Ramos (cell line): ENCODE data around the gene PDIK1L.
"Not testable (repeated sequence)": the region's sequence is repeated elsewhere in the genome, so short reads cannot be mapped to it uniquely, and the experiment has no call there.

Source experiments
- in situ Hi-C: fragments of 300-500 bp; cut with MboI; formaldehyde crosslinking; loops from one replicate; pipeline ENCODE4 v1.14.3; 2022; ENCODE audit warnings: low sequenced_read_pairs; ENCODE audit not compliant: unreplicated experiment

PDIK1L gene

GRCh38 chr1:26084844-26085243 is 26.8 kb upstream of the PDIK1L start:
- in situ Hi-C loops = no loop called here

DNA sequence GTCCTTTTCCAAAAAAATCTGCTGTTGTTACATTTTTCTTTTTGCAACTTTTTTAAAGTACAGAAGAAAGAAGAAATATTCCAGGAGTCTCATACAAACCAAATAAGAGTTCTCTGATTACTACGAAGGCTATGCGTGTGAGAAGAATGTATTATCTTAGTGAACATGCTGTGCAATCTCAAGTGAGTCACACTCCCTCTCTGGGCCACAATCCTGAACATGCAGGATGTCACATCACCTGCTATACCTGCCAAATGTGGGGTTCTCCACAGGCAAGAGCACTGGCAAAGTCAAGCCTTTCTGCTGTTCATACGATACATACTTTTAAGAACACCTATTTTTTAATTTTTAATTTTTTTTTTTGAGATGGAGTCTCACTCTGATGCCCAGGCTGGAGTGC is 22.5 kb upstream of the PDIK1L start:
- in situ Hi-C loops = no loop called here

GRCh38 chr1:26090893-26091292 is 20.7 kb upstream of the PDIK1L start:
- in situ Hi-C loops = no loop called here

DNA sequence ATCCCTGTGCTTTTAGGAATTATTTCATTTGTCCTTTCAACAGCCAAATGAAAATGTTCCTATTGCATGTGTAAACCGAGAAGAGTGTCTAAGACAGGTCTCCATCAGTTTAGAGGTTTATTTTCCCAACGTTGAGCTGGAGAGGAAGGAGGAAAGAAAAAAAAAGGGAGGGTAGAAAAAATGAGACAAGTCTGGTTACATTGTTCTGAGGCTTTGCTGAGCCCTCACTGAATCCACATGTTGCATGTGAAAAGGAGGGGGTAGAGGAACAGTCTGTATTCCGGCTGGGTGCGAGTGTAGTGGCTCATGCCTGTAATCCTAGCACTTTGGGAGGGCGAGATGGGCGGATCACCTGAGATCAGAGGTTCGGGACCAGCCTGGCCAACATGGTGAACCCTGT is 19.2 kb upstream of the PDIK1L start:
- in situ Hi-C loops = no loop called here

GRCh38 chr1:26093569-26093968 is 18.1 kb upstream of the PDIK1L start:
- in situ Hi-C loops = not testable (repeated sequence)

- in situ Hi-C loops = no loop called here
Observed at GRCh38 chr1:26094076-26094669, 17.5 kb upstream of the PDIK1L start.

GRCh38 chr1:26094677-26095383 is 16.8 kb upstream of the PDIK1L start:
- in situ Hi-C loops = no loop called here

DNA sequence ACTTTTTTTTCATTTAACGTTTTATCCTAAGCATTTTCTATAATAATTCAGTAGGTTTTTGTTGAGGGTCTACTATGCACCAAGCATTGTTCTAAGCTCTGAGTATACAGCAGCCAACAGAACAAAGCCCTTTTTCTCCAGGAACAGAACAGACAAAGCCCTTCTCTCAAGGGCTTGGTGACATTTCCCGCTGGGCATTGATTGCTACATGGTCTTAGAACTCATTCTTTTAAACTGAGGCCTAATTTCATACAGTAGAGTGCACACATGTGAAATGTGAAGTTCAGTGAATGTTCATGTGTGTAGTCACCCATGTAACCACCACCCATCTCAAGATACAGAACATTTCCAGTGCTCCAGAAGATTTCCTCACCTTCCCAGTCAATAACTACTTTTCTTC is 15.2 kb upstream of the PDIK1L start:
- in situ Hi-C loops = no loop called here

DNA sequence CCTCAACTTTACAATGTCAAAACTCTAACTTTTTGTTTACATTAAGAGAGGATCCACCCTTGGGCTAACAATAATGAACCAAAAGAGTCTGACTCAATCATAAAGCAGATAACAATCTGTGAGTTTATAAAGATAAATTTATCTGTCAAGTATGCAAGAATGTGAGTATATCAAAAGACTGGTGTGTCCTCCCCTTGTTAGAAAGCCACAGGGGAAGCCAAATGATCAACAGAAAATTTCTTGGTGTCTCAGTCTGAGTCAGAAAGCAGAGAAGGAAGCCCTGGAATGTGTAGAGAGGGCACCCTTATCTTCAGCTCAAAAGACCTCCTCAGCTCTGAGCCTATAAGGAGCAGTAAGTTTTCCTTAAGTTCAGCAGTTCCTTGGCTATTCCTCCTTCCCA is 13.9 kb upstream of the PDIK1L start:
- in situ Hi-C loops = no loop called here

DNA sequence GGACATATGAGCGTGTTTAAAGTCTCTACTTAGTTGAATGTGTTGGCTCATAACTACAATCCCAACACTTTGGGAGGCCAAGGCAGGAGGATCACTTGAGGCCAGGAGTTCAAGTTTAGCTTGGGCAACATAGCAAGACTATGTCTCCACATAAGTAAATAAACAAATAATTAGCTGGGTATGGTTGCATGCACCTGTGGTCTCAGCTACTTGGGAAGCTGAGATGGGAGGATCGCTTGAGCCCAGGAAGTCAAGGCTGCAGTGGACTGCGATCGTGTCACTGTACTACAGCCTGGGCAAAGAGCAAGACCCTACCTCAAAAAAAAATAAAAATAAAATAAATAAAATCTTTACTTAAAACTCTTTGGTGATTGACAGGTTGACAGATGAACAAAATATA is 13.0 kb upstream of the PDIK1L start:
- in situ Hi-C loops = no loop called here

- in situ Hi-C loops = no loop called here
Observed at GRCh38 chr1:26099780-26100179, 11.8 kb upstream of the PDIK1L start.

DNA sequence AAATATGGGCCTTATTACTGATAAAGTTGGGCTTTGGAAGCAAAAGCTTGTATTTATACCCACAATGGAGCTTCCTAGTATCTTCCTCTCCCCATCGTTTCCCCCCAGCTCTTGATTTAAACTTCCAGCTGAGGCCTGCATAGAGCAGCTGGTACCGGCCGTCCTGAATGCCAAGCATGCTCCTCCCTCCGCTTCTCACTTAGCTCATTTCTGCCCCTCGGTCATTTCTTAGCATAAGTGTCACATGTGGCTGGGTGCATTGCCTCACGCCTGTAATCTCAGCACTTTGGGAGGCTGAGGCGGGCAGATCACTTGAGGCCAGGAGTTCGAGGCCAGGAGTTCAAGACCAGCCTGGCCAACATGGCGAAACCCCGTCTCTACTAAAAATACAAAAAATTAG is 11.4 kb upstream of the PDIK1L start:
- in situ Hi-C loops = not testable (repeated sequence)

DNA sequence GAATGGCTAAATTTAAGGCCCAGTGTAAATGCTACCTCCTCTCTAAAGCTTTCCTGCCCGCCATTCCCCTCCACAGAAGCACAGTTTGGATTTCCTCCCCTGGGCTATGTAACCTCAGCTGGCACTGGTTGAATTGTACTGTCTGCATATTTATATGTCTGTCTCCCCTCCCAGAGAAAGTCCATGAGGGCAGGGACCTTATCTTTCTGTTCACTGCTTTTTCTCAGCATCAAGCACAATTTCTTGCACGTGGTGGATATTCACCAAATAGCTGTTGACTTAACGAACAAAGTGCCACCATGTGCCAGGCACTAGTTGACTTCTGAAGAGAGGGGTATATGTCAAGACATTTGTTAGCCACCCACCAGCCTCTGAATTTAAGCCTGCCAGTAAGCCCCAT is 9.5 kb upstream of the PDIK1L start:
- in situ Hi-C loops = no loop called here

GRCh38 chr1:26102526-26102925 is 9.1 kb upstream of the PDIK1L start:
- in situ Hi-C loops = no loop called here

GRCh38 chr1:26105226-26105548 is 6.4 kb upstream of the PDIK1L start:
- in situ Hi-C loops = loop anchor here (5.0 kb wide), 1 partner anchor 42 kb away; no protein-coding TSS in a partner anchor

- in situ Hi-C loops = loop anchor here (5.0 kb wide), 1 partner anchor 38 kb away; no protein-coding TSS in a partner anchor
Observed at GRCh38 chr1:26109229-26110164, 2.1 kb upstream of the PDIK1L start.

DNA sequence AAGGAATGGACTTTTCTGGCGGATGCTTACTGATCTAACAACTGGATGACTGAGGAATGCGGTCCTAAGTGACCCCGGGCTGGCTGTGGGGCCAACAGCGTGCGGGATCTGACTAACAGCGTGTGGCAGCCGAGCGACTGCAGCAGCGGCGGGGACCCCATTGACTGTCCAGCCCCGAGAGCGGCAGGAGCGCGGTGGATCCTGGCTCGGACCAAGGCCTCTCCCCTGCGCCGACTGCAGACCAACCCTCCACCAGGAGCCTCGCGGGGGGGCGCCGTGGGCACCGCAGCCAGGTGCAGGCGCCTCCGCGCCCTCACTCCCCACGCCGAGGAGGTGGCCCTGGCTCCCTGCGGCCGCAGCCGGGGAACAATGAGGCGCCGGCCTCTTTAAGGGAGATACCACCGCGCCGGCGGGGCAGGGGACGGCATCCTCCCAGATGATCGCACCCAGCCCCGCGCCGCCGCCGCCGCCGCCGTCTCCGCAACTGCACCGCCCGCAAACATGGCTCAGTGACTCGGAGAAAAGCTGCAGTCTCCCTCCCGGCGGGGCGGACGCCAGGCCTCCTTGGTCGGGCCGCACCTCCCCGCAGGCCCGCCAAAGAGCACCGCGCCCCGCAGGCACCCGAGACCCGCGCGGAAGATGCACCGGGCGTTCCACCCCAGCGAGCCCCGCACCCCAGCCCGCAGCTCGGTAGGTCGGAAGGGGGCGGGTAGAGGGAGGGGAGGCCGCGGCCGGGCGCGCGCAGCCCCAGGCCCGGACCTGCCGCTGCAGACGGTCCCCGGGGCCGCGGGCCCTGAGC is 694 bp upstream of the PDIK1L start:
- in situ Hi-C loops = no loop called here

- in situ Hi-C loops = no loop called here
Observed at GRCh38 chr1:26112407-26112775, 767 bp downstream of the PDIK1L start.

GRCh38 chr1:26114165-26114927 is 2.7 kb downstream of the PDIK1L start:
- in situ Hi-C loops = no loop called here
